Upper lobe of right lung (tissue), 1 donor: Measurements from ENCODE around the gene EPHA7. TPM values are rescaled to one million over a fixed set of nuclear protein-coding genes. Genes with fewer than 3 reads are reported as not detected.
A peak's percentile ranks its signal among the peaks of the same experiment; 100 is the strongest.

Experiments
- ATAC-seq: fragments of 200-7000 bp; cut with Tn5 transposase; one replicate; pipeline ENCODE4 v1.9.1; 2020; ENCODE audit warnings: mild to moderate bottlenecking, moderate library complexity
- DNase-seq: peaks from one replicate; pipeline ENCODE4 v3.0.0-alpha.2; 2020
- H3K27ac ChIP-seq: fragments of 200-600 bp; one replicate; pipeline ENCODE4 v1.8.0; 2022
- H3K27me3 ChIP-seq: fragments of 200-600 bp; one replicate; pipeline ENCODE4 v1.8.0; 2022; ENCODE audit warnings: mild to moderate bottlenecking
- H3K36me3 ChIP-seq: fragments of 200-600 bp; one replicate; pipeline ENCODE4 v1.8.0; 2022
- H3K4me1 ChIP-seq: fragments of 200-600 bp; one replicate; pipeline ENCODE4 v1.8.0; 2022
- H3K4me3 ChIP-seq: fragments of 200-600 bp; one replicate; pipeline ENCODE4 v1.8.0; 2022; ENCODE audit warnings: mild to moderate bottlenecking
- H3K9me3 ChIP-seq: fragments of 200-600 bp; one replicate; pipeline ENCODE4 v1.8.0; 2022
- CTCF ChIP-seq: fragments of 200-600 bp; IDR thresholded peaks from one replicate; pipeline ENCODE4 v1.8.0; 2022; ENCODE audit warnings: antibody characterized with exemption
- intact Hi-C: fragments of 100-400 bp; cut with DNase I; formaldehyde crosslinking; loops from one replicate; pipeline ENCODE4 v1.11.0; 2022
- total RNA-seq: library from RNA; stranded (reverse); fragmentation: NEBNext Ultra II Directional; extraction: Animal tissue kit (Norgen Biotek cat#: 25700); gene quantifications from one replicate; pipeline ENCODE4 v1.2.1, GENCODE V29; 2021
- donor health status: DM: no; HTN: yes; CAD: no; lungs with severe emphysema.

The EPHA7 gene
- total RNA-seq, 1 donor from 2014 or later, result 0.14 TPM

GRCh38 chr6:93295631-93296030 is 123.7 kb downstream of the EPHA7 start:
- Histone ChIP-seq H3K27me3 (no peaks in the 10 kb centered on the region), H3K9me3 (no peaks in the 10 kb centered on the region), H3K27ac (no peak overlapping the region), H3K4me3 (no peak overlapping the region), H3K36me3 (no peaks in the 10 kb centered on the region), H3K4me1 (no peaks in the 10 kb centered on the region)
- no peak for TF ChIP-seq CTCF
- DNase-seq (no peak), ATAC-seq (no peak)
- intact Hi-C loops, result no loop called here

DNA sequence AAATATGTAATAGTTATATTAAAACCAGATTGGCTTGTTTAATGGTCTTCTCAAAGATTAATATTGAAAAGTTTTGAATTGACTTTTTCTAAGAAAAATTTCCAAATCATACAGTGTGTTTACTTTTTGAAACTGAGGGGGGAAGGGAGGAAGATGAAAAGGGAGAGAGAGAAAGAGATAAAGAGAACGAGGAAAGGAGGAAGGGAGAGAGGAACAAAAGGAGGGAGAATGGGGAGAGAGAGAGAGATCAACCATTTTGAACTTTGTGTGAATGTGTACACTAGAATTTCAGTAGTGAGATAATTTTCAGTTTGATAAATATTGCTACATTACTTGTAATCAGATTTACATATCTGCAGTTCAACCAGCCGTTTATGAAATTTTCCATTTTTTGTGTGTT is 124.5 kb downstream of the EPHA7 start:
- Histone ChIP-seq H3K4me3 (no peak overlapping the region), H3K27ac (no peak overlapping the region), H3K4me1 (no peaks in the 10 kb centered on the region), H3K27me3 (no peaks in the 10 kb centered on the region), H3K9me3 (no peaks in the 10 kb centered on the region), H3K36me3 (no peaks in the 10 kb centered on the region)
- ATAC-seq (no peak), DNase-seq (no peak)
- intact Hi-C loops, result no loop called here
- no peak for TF ChIP-seq CTCF

DNA sequence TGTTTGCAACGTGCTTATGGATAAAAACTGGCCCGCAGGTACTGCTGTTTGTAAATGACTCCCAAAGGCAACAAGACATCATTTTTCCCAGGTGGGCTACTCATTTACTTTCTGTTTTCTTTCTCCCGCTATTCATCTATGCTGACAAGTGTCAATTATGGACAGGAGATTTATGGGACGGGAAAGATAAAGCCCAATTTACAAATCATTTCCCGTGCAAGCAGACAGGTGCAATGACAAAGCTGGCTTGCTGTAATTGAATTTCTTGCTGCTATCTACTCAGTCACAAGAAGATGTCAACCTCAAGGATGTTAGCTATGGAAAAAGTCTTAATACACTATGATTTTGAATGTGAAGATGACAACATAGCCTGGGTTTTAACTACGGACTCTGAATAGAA is 125.5 kb downstream of the EPHA7 start:
- H3K27me3 ChIP-seq, result no peaks in the 10 kb centered on the region
- no peak for TF ChIP-seq CTCF
- ATAC-seq, result no peak
- no peaks in the 10 kb centered on the region for H3K36me3 ChIP-seq
- H3K4me3 ChIP-seq, result no peak overlapping the region
- DNase-seq, result no peak
- H3K27ac ChIP-seq, result no peak overlapping the region
- intact Hi-C loops, result no loop called here
- no peaks in the 10 kb centered on the region for H3K9me3 ChIP-seq
- no peaks in the 10 kb centered on the region for H3K4me1 ChIP-seq

DNA sequence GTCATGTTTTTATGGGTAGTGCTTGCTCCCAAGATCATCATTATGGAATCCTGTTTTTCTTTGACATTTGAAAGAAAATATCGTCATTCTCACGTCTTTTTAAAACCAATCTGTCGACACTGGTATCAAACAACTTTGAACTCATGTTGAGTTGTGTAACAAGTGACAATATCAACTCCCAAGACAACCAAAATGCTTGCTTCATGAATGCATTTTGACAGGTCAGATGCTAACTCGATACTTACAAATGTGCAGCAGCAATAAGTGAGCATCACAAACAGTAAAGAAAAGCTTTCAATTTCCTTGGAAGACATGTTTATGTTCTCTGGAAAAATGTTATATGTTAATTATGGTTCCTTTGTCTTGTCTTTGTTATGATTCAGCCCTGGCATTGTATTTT is 125.9 kb downstream of the EPHA7 start:
- no peak for ATAC-seq
- no peak for TF ChIP-seq CTCF
- Histone ChIP-seq H3K27me3 (no peaks in the 10 kb centered on the region), H3K27ac (no peak overlapping the region), H3K36me3 (no peaks in the 10 kb centered on the region), H3K4me1 (no peaks in the 10 kb centered on the region), H3K9me3 (no peaks in the 10 kb centered on the region), H3K4me3 (no peak overlapping the region)
- intact Hi-C loops, result no loop called here
- no peak for DNase-seq

- peak; percentile 51 for DNase-seq
Measured at GRCh38 chr6:93282521-93283031, 136.8 kb downstream of the EPHA7 start.

More at GRCh38 chr6:93282521-93283031, 136.8 kb downstream of the EPHA7 start:
- no peak for TF ChIP-seq CTCF
- Histone ChIP-seq H3K4me3 (no peak overlapping the region), H3K27me3 (no peaks in the 10 kb centered on the region), H3K27ac (no peak overlapping the region), H3K4me1 (no peaks in the 10 kb centered on the region), H3K9me3 (no peaks in the 10 kb centered on the region), H3K36me3 (no peaks in the 10 kb centered on the region)
- no peak for ATAC-seq
- intact Hi-C loops, result no loop called here
